ENCODE results near the gene SLC44A5. TPM values are rescaled to one million over a fixed set of nuclear protein-coding genes. Genes with fewer than 3 reads are reported as not detected.
"Not testable (repeated sequence)": the region's sequence is repeated elsewhere in the genome, so short reads cannot be mapped to it uniquely, and the experiment has no call there.

Gene SLC44A5
- polyA plus RNA-seq, 3 donors: not detected

DNA sequence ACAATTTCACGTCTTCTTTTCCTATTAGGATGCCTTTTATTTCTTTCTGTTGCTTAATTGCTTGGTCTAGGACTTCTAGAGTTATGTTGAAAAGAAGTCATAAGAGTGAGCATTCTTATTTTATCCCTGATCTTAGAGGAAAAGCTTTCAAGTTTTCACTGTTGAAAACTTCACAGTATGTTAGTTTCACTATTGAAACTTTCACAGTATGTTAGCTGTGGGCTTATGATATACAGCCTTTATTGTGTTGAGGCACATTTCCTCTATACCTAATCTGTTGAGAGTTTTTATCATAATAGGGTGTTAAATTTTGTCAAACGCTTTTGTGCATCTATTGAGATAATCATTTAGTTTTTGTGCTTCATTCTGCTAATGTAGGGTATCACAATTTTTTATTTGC is 249.7 kb downstream of the SLC44A5 start:
- TF ChIP-seq, protein P1, sequence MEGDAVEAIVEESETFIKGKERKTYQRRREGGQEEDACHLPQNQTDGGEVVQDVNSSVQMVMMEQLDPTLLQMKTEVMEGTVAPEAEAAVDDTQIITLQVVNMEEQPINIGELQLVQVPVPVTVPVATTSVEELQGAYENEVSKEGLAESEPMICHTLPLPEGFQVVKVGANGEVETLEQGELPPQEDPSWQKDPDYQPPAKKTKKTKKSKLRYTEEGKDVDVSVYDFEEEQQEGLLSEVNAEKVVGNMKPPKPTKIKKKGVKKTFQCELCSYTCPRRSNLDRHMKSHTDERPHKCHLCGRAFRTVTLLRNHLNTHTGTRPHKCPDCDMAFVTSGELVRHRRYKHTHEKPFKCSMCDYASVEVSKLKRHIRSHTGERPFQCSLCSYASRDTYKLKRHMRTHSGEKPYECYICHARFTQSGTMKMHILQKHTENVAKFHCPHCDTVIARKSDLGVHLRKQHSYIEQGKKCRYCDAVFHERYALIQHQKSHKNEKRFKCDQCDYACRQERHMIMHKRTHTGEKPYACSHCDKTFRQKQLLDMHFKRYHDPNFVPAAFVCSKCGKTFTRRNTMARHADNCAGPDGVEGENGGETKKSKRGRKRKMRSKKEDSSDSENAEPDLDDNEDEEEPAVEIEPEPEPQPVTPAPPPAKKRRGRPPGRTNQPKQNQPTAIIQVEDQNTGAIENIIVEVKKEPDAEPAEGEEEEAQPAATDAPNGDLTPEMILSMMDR (IDR thresholded peaks at IDR 0.05): no peak
- Histone ChIP-seq H4K20me1 (ENCODE audit: insufficient read depth, low read length) (no peaks in the 10 kb centered on the region), H3K27ac (ENCODE audit: low read depth in 1 of 2, low read length in 2 of 2) (no peak overlapping the region), H3K4me3 (replicated peaks in 1 of 3; ENCODE audit: low read depth in 2 of 3, low read length in 3 of 3) (no peak overlapping the region), H3K9me3 (replicated peaks in 1 of 2; ENCODE audit: control insufficient read depth in 1 of 2, insufficient read depth in 1 of 2, low read length in 2 of 2) (peaks cover 0 to 3% of the 10 kb centered on the region in 2 donors), H3K36me3 (replicated peaks in 1 of 2; ENCODE audit: control insufficient read depth in 1 of 2, insufficient read depth in 2 of 2, low read length in 2 of 2) (no peaks in the 10 kb centered on the region), H2AFZ (ENCODE audit: insufficient read depth, low read depth, low read length, poor library complexity, severe bottlenecking) (no peak overlapping the region), H3K4me1 (ENCODE audit: control insufficient read depth in 1 of 2, insufficient read depth in 2 of 2, low read length in 2 of 2) (no peaks in the 10 kb centered on the region), H3K9ac (ENCODE audit: insufficient read depth, low read length, poor library complexity, severe bottlenecking) (no peak overlapping the region), H3K79me2 (ENCODE audit: insufficient read depth, low read length) (no peaks in the 10 kb centered on the region), H3K4me2 (replicated peaks; ENCODE audit: extremely low read depth, low read length, poor library complexity, severe bottlenecking) (no peak overlapping the region), H3K27me3 (ENCODE audit: control insufficient read depth in 2 of 2, insufficient read depth in 2 of 2, low read length in 2 of 2) (no peaks in the 10 kb centered on the region)
- no CpG with 5 or more reads among the region's 2 CpGs for WGBS (ENCODE audit: insufficient coverage)
- intact Hi-C loops (cut with micrococcal nuclease): no loop called here
- DNase-seq: no peak
- Mint-ChIP-seq H3K9me3 (peaks cover 0 to 10% (median 7%) of the 10 kb centered on the region in 7 donors), H3K4me3 (no peak overlapping the region), H3K27me3 (ENCODE audit: low read depth in 3 of 3) (peaks cover 0 to 2% (median 0%) of the 10 kb centered on the region in 3 donors), H3K4me1 (no peaks in the 10 kb centered on the region), H3K27ac (no peak overlapping the region), H3K36me3 (no peaks in the 10 kb centered on the region)

DNA sequence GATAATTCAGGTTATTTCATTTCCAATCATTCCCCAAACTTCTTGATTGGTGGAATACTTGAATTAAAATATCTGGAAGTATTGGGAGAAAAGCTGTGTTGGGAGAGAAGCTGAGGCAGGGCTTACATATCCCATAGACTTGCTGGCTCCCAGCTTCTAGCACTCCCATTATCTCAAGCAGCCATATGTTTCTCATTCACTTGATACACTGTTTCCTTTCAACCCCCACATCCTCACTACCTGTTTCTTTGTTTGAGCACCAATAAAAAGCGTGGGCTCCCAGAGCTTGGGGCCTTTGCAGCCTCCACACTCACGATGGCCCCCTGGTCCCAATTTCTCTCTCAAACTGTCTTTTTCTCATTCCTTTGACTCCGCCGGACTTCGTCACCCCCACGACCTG is 256.6 kb downstream of the SLC44A5 start:
- H3K4me2 ChIP-seq (replicated peaks; ENCODE audit: extremely low read depth, low read length, poor library complexity, severe bottlenecking): not testable (repeated sequence)

More for the DNA sequence above, 256.6 kb downstream of the SLC44A5 start:
- H3K27ac Mint-ChIP-seq; DNase-seq; H3K9me3 Mint-ChIP-seq; H3K9me3 ChIP-seq (replicated peaks in 1 of 2; ENCODE audit: control insufficient read depth in 1 of 2, insufficient read depth in 1 of 2, low read length in 2 of 2); H3K36me3 Mint-ChIP-seq; H4K20me1 ChIP-seq (ENCODE audit: insufficient read depth, low read length); H2AFZ ChIP-seq (ENCODE audit: insufficient read depth, low read depth, low read length, poor library complexity, severe bottlenecking); H3K27me3 ChIP-seq (ENCODE audit: control insufficient read depth in 2 of 2, insufficient read depth in 2 of 2, low read length in 2 of 2); H3K79me2 ChIP-seq (ENCODE audit: insufficient read depth, low read length); H3K27me3 Mint-ChIP-seq (ENCODE audit: low read depth in 3 of 3); H3K4me3 Mint-ChIP-seq; H3K36me3 ChIP-seq (replicated peaks in 1 of 2; ENCODE audit: control insufficient read depth in 1 of 2, insufficient read depth in 2 of 2, low read length in 2 of 2); H3K4me1 ChIP-seq (ENCODE audit: control insufficient read depth in 1 of 2, insufficient read depth in 2 of 2, low read length in 2 of 2); H3K27ac ChIP-seq (ENCODE audit: low read depth in 1 of 2, low read length in 2 of 2); H3K4me1 Mint-ChIP-seq; H3K9ac ChIP-seq (ENCODE audit: insufficient read depth, low read length, poor library complexity, severe bottlenecking); intact Hi-C loops (cut with micrococcal nuclease); H3K4me3 ChIP-seq (replicated peaks in 1 of 3; ENCODE audit: low read depth in 2 of 3, low read length in 3 of 3): not testable (repeated sequence)
- WGBS (ENCODE audit: insufficient coverage): 63% methylated on average over 6 of the region's 6 CpGs
